MM.1S (cell line): ENCODE measurements around the gene MEGF10.

Experiments
- CTCF ChIP-seq: fragments of 300-600 bp; sonication (generic); IDR thresholded peaks from 2 replicates; pipeline ENCODE4 v1.5.1; 2016; ENCODE audit warnings: antibody characterized with exemption, low read length, mixed read lengths
- EZH2 ChIP-seq: fragments of 300-600 bp; sonication (generic); optimal IDR thresholded peaks from 2 replicates; pipeline ENCODE3; 2017; ENCODE audit warnings: low read depth, mild to moderate bottlenecking, antibody characterized with exemption, low read length, mixed read lengths

DNA sequence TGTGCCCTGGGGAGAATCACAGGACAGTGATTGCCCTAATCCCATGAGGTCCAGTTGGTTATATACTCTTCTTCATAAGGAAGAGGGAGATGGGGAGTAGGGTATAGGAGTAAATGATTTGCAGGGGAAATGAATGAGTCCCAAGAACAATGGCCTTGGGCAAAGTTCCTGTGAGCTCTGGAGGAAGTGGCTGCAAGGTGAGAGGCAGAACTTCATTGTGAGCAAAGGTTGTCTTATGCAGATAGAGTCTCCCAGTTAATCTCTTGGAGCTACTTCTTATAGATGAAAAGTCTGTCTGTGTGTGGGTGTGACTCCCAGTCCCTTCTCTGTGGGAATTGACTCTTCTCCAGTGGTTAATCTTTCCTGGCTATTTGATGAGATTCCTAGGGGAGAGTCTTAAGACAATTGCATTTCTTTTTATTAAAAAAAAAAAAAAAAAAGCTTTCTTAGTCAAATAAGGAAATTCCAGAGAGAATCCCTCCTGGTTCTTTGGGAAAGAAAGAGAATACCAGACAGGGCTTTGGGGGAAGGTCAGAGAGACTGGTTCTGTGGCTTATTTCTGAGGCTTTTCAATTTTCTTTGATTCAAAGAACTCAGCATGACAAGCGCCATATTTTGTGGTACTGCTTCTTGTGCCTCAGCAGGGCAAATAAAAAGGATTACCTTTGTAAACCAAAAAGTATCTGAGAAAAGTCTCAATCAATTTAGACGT, 33.6 kb upstream of the MEGF10 start:
- TF ChIP-seq EZH2: no peak
- no peak for TF ChIP-seq CTCF
